ENCODE results near the gene GALNT2.

GALNT2 gene

DNA sequence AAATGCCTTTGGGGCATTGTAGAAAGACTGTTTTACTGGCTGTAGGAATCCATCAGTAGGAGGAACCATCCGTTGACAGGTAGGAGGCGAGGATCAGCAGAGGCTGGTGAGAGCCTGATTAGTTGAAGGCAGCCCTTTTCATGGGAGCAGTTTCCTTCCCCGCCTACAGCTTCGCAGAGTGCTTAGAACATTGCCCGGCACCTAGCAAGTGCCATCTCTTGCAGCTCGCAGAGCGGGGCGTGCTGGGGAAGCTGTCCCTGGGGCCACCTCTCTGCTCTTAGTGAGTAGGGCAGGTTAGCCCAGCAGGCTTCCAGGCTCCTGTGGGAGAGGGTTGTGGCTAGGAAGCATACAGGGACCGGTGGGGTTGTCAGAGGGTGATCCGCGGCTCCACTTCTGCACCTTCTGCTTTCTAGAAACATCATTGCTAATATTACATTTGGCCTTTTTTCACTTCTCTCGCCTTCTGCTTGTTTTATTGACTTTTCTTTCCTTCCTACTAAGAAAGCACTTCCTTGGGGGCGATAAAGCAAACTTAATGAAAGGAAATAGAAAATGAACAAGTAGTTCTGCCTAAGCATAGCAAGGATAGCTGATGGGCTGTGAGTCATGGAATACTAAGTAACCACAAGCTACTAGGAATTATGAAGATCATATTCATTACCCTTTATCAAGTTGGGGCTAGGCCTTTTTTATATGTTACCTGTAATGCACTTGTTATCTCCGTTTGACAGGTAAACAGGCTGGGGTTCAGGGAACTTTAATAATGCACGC is 176.7 kb downstream of the GALNT2 start:
- TF ChIP-seq CTCF (IDR thresholded peaks at IDR 0.05; ENCODE audit: borderline replicate concordance, insufficient read depth, low read depth, low read length) = no peak
- no peak overlapping the region for H3K4me3 ChIP-seq (ENCODE audit: low read depth, low read length)

GRCh38 chr1:230246551-230246950 is 179.5 kb downstream of the GALNT2 start:
- H3K4me3 ChIP-seq (ENCODE audit: low read depth, low read length) = no peak overlapping the region
- TF ChIP-seq CTCF (IDR thresholded peaks at IDR 0.05; ENCODE audit: borderline replicate concordance, insufficient read depth, low read depth, low read length) = no peak

DNA sequence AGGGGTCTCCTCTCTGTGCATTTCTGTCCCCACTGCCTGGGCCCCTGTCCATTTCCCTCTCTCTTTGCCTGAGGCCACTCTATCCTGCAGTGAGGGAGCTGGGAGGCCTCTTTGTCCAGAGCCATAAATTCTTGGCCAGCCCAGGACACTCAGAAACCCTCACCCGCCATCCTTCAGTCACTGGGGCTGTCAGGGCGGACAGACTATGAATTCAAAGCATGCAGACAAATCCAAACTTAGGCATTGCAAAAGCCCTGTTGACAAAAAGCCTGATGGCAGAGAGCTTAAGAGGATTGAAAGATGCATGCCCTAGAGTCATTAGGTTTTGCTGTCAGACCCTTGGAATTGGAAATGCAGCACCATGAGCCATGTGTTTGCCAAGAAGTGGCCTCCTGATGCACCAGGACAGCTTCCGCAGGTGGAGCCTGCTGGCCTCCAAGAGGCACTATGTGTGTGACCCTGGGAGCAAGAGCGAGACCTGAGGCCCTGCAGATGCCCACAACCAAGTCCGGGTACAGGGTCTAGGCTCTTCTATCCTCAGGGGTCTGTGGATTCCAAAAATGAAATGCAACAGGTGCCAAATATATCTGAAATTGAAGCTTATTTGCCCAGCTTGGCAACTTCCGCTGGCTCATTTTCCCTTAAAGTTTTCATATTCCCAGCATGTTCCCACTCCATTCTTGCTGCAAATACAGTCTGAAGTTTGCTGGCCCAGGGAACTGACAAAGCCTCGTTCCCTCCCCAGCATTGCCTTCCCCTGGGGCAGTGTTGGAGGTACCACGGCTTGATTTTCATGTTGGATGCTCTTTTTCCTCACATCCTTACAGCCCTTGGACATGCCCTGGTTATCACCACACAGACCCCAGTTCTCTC is 181.2 kb downstream of the GALNT2 start:
- no peak for TF ChIP-seq CTCF (IDR thresholded peaks at IDR 0.05; ENCODE audit: borderline replicate concordance, insufficient read depth, low read depth, low read length)

DNA sequence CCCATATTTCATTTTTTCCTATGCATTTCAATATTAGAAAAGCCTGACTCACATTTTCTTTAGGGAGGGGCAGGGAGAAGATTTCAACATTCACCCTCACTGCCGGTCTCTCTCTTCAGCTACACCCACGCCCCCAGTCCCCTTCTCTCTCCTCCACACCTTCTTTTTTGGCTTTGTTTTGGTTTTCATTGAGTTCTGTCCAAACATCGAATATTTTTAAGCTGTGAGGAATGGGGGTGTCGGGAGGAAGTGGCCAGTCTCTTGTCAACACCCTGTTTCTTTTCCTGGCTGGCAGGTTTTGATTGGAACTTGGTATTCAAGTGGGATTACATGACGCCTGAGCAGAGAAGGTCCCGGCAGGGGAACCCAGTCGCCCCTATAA is 181.8 kb downstream of the GALNT2 start:
- no peak for TF ChIP-seq CTCF (IDR thresholded peaks at IDR 0.05; ENCODE audit: borderline replicate concordance, insufficient read depth, low read depth, low read length)
- no peak overlapping the region for H3K4me3 ChIP-seq (ENCODE audit: low read depth, low read length)

More for the DNA sequence above, 181.2 kb downstream of the GALNT2 start:
- H3K4me3 ChIP-seq (ENCODE audit: low read depth, low read length) = no peak overlapping the region

DNA sequence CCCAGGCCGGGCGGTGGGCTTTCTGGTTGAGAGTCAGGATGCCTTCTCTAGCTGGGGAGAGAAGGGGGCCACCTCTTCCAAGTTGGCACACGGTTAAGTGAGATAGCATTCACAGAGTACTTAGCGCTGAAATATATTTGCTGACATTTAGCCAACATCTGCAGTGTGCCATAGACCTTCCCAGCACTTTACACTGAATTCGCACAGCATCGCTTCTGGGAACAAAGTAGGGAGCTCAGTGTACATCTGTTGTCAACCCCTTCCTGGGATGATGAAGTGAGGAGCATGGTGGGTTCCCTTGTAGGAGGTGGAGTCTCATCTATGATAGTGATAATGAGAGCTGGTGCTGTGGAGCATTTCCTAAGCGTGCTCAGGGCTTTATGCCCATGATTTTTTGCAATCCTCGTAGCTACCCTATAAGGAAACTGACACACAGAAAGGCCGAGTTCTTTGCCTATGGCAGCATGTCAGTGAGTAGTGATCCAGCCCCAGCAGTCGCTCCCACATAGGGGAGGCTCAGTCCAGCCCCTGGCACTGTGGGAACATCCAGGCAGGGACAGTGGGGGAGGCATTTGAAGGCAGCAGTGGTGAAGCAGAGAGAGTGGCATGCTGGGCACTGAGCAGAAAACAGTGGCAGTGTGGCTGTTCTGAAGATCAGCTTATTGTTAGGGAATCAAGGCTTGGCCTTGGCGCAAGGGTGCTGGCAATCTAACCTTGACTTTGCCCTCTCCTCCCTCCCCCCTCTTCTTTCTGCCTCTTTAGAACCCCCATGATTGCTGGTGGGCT is 182.8 kb downstream of the GALNT2 start:
- H3K4me3 ChIP-seq (ENCODE audit: low read depth, low read length) = no peak overlapping the region
- TF ChIP-seq CTCF (IDR thresholded peaks at IDR 0.05; ENCODE audit: borderline replicate concordance, insufficient read depth, low read depth, low read length) = no peak

- no peak overlapping the region for H3K4me3 ChIP-seq (ENCODE audit: low read depth, low read length)
- TF ChIP-seq CTCF (IDR thresholded peaks at IDR 0.05; ENCODE audit: borderline replicate concordance, insufficient read depth, low read depth, low read length) = no peak
These were observed 183.6 kb downstream of the GALNT2 start for GRCh38 chr1:230250666-230251065.

Data from GM12875 (cell line).